ENCODE results near the gene PTOV1.

Gene PTOV1

GRCh38 chr19:49879243-49879963 is 28.4 kb downstream of the PTOV1 start:
- no peak for DNase-seq
- H3F3A ChIP-seq (ENCODE audit: insufficient read depth, low read length): peaks cover 4% of the 10 kb centered on the region; the same call in 1 of the 2 replicates
- H4K20me1 ChIP-seq (ENCODE audit: insufficient read depth, low read length): no peaks in the 10 kb centered on the region
- H2AFZ ChIP-seq (ENCODE audit: low read length): no peak overlapping the region
- no peaks in the 10 kb centered on the region for H3K9me3 ChIP-seq (replicated peaks; ENCODE audit: insufficient read depth, low read length)
- H3K4me2 ChIP-seq (ENCODE audit: low read depth, low read length): no peak overlapping the region
- peaks cover 36% of the 10 kb centered on the region for H3K79me2 ChIP-seq (ENCODE audit: low read length)
- peaks cover 4% of the 10 kb centered on the region; the same call in 1 of the 2 replicates for H3K4me1 ChIP-seq (ENCODE audit: low read length)
- H3K27ac ChIP-seq (ENCODE audit: low read length): no peak overlapping the region
- TF ChIP-seq EZH2phosphoT487 (IDR thresholded peaks at IDR 0.05; ENCODE audit: low read length) (no peak), CTCF (IDR thresholded peaks at IDR 0.05; ENCODE audit: low read length) (no peak)
- H3K27me3 ChIP-seq (replicated peaks; ENCODE audit: insufficient read depth, low read length): no peaks in the 10 kb centered on the region
- no peaks in the 10 kb centered on the region; the same call in 1 of the 2 replicates for H3K36me3 ChIP-seq (replicated peaks; ENCODE audit: insufficient read depth, low read length)
- H3K9me2 ChIP-seq (replicated peaks; ENCODE audit: insufficient read depth, low read length): no peaks in the 10 kb centered on the region
- H3K4me3 ChIP-seq (ENCODE audit: low read length): no peak overlapping the region
- H3K9ac ChIP-seq (ENCODE audit: low read length): no peak overlapping the region

GRCh38 chr19:49880162-49880869 is 29.4 kb downstream of the PTOV1 start:
- Histone ChIP-seq H2AFZ (ENCODE audit: low read length) (no peak overlapping the region), H3K79me2 (ENCODE audit: low read length) (peaks cover 27% of the 10 kb centered on the region), H3K36me3 (replicated peaks; ENCODE audit: insufficient read depth, low read length) (no peaks in the 10 kb centered on the region; the same call in 1 of the 2 replicates), H3K4me2 (ENCODE audit: low read depth, low read length) (no peak overlapping the region), H3K9me3 (replicated peaks; ENCODE audit: insufficient read depth, low read length) (no peaks in the 10 kb centered on the region), H3K9me2 (replicated peaks; ENCODE audit: insufficient read depth, low read length) (no peaks in the 10 kb centered on the region), H3K9ac (ENCODE audit: low read length) (no peak overlapping the region), H3K27me3 (replicated peaks; ENCODE audit: insufficient read depth, low read length) (no peaks in the 10 kb centered on the region), H3K27ac (ENCODE audit: low read length) (no peak overlapping the region), H3K4me3 (ENCODE audit: low read length) (no peak overlapping the region), H3K4me1 (ENCODE audit: low read length) (peaks cover 3% of the 10 kb centered on the region; the same call in 1 of the 2 replicates), H3F3A (ENCODE audit: insufficient read depth, low read length) (peaks cover 4% of the 10 kb centered on the region; the same call in 1 of the 2 replicates), H4K20me1 (ENCODE audit: insufficient read depth, low read length) (no peaks in the 10 kb centered on the region)
- no peak for DNase-seq
- no peak for TF ChIP-seq CTCF (IDR thresholded peaks at IDR 0.05; ENCODE audit: low read length)
- no peak for TF ChIP-seq EZH2 (optimal IDR thresholded peaks at IDR 0.05; ENCODE audit: low read depth, low read length)
- no peak for TF ChIP-seq EZH2phosphoT487 (IDR thresholded peaks at IDR 0.05; ENCODE audit: low read length)

GRCh38 chr19:49881186-49881585 is 30.2 kb downstream of the PTOV1 start:
- Histone ChIP-seq H3K27ac (ENCODE audit: low read length) (no peak overlapping the region), H3K4me3 (ENCODE audit: low read length) (no peak overlapping the region), H4K20me1 (ENCODE audit: insufficient read depth, low read length) (no peaks in the 10 kb centered on the region), H3K4me2 (ENCODE audit: low read depth, low read length) (no peak overlapping the region), H3F3A (ENCODE audit: insufficient read depth, low read length) (peaks cover 4% of the 10 kb centered on the region; the same call in 1 of the 2 replicates), H3K9me2 (replicated peaks; ENCODE audit: insufficient read depth, low read length) (no peaks in the 10 kb centered on the region), H3K9ac (ENCODE audit: low read length) (no peak overlapping the region), H3K27me3 (replicated peaks; ENCODE audit: insufficient read depth, low read length) (no peaks in the 10 kb centered on the region), H2AFZ (ENCODE audit: low read length) (no peak overlapping the region), H3K36me3 (replicated peaks; ENCODE audit: insufficient read depth, low read length) (no peaks in the 10 kb centered on the region; the same call in 1 of the 2 replicates), H3K4me1 (ENCODE audit: low read length) (no peaks in the 10 kb centered on the region), H3K79me2 (ENCODE audit: low read length) (peaks cover 19% of the 10 kb centered on the region), H3K9me3 (replicated peaks; ENCODE audit: insufficient read depth, low read length) (no peaks in the 10 kb centered on the region)
- DNase-seq: no peak
- no peak for TF ChIP-seq EZH2 (optimal IDR thresholded peaks at IDR 0.05; ENCODE audit: low read depth, low read length)
- TF ChIP-seq CTCF (IDR thresholded peaks at IDR 0.05; ENCODE audit: low read length): no peak
- no peak for TF ChIP-seq EZH2phosphoT487 (IDR thresholded peaks at IDR 0.05; ENCODE audit: low read length)

All from MM.1S (cell line).